ENCODE results near the gene CDK3.

DNA sequence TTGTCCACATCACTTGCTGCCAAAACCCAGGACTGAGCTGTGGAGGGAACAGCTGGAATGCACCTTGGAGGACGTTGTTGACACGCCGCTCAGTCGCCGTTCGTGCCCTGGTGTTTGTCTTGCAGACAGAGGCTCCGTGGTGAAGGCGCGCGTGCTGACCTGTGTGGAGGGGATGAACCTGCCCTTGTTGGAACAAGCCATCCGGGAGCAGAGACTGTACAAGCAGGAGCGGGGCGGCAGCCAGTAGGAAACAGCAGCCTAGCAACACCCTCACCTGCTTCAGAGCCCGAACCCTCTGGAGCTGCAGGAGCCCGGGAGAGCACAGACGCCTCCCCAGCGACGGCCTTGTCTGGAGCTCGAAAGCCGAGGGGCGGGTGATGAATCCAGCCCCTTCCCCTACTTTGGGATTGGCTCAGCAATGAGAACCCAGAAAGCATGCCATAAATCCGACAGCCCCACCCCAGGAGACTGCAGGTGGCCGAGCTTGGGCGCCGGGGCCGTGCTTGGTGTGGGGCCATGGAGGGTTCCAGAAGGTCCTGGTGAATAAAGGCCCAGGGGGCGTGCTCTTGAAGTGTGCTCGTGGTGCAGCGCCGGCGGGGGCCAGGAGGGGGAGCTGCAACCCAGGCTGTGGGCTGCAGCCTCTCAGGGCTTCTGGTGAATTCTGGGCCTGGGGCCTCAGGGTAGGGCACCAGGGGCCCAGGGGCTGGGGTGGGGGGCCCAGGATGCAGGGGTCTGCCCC is 470 bp upstream of the CDK3 start:
- TF ChIP-seq, protein P1, sequence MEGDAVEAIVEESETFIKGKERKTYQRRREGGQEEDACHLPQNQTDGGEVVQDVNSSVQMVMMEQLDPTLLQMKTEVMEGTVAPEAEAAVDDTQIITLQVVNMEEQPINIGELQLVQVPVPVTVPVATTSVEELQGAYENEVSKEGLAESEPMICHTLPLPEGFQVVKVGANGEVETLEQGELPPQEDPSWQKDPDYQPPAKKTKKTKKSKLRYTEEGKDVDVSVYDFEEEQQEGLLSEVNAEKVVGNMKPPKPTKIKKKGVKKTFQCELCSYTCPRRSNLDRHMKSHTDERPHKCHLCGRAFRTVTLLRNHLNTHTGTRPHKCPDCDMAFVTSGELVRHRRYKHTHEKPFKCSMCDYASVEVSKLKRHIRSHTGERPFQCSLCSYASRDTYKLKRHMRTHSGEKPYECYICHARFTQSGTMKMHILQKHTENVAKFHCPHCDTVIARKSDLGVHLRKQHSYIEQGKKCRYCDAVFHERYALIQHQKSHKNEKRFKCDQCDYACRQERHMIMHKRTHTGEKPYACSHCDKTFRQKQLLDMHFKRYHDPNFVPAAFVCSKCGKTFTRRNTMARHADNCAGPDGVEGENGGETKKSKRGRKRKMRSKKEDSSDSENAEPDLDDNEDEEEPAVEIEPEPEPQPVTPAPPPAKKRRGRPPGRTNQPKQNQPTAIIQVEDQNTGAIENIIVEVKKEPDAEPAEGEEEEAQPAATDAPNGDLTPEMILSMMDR (IDR thresholded peaks at IDR 0.05; ENCODE audit: low read length) = peak; percentile 75
- TF ChIP-seq EZH2 (optimal IDR thresholded peaks at IDR 0.05; ENCODE audit: low read depth, low read length) = no peak
- TF ChIP-seq EZH2phosphoT487 (IDR thresholded peaks at IDR 0.05; ENCODE audit: low read length) = no peak

Data from MM.1S (cell line).